Right ventricle myocardium inferior (tissue), 1 donor: ENCODE data around the gene MAGEA1. TPM values are rescaled to one million over a fixed set of nuclear protein-coding genes. Genes with fewer than 3 reads are reported as not detected.

Experiments used
- ATAC-seq: fragments of 200-7000 bp; cut with Tn5 transposase; one replicate; pipeline ENCODE4 v1.9.1; 2020; ENCODE audit warnings: mild to moderate bottlenecking, moderate library complexity
- DNase-seq: peaks from one replicate; pipeline ENCODE4 v3.0.0; 2021; ENCODE audit errors: missing footprints
- intact Hi-C: fragments of 100-400 bp; cut with DNase I; formaldehyde crosslinking; loops from one replicate; pipeline ENCODE4 v1.11.0; 2022
- total RNA-seq: library from RNA; stranded (reverse); fragmentation: NEBNext Ultra II Directional; extraction: Animal tissue kit (Norgen Biotek cat#: 25700); gene quantifications from one replicate; pipeline ENCODE4 v1.2.1, GENCODE V29; 2021
- donor health status: DM: no; HTN: yes; CAD: no; lungs with severe emphysema.

Gene MAGEA1
- total RNA-seq, 1 donor from 2014 or later = not detected

DNA sequence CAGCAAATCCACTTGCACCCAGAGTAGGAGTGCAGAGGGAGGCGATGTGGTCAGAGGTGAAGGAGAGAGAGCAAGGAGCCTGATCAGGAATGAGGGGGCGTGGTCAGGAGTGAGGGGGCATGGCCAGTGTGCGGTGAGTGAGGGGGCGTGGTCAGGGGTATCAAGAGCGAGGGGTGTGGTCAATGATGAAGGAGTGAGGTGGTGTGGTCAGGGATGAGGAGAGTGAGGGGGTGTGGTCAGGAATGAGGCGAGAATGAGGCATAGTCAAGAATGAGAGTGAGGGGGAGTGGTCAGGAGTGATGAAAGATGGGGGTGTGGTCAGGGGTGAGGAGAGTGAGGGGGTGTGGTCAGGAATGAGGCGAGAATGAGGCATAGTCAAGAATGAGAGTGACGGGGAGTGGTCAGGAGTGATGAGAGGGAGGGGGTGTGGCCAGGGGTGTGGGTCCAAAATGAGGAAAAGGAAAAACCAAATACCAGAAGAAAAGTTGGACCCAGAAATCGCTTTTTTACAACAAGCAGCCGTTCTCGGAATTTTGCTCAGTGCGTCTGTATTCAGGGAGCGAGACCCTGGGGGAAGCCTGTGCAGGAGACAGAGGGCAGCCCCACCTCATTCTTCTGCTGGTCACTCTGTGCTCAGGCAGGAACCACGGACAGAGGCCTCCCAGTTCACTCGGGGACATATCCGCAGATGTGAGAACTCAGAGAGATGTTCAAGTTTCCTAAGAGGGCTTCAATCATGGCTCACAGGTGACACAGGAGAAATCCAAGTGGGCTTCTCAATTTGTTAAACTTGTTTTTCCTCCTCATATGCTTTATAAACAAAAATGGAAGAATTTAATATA is 47.5 kb downstream of the MAGEA1 start:
- DNase-seq (peak; percentile 51), ATAC-seq (peak; percentile 37)
- intact Hi-C loops = no loop called here

Other genes starting within 250 kb of the MAGEA1 start
- gene PNMA5, start 185.2 kb upstream of the MAGEA1 start, total RNA-seq = not detected
- gene PNMA3, start 122.8 kb upstream of the MAGEA1 start, total RNA-seq = 1.4 TPM
- 2.2 TPM for gene PNMA6A, start 106.8 kb upstream of the MAGEA1 start, total RNA-seq
- gene PNMA6F, start 142.5 kb downstream of the MAGEA1 start, total RNA-seq = not detected
- gene ZNF275, start 154.9 kb downstream of the MAGEA1 start, total RNA-seq = 6.5 TPM
- gene PNMA6E, start 222.1 kb downstream of the MAGEA1 start, total RNA-seq = not detected
- gene ZFP92, start 232.2 kb downstream of the MAGEA1 start, total RNA-seq = 0.65 TPM